ENCODE data around the gene PHACTR1. TPM values are rescaled to one million over a fixed set of nuclear protein-coding genes. Genes with fewer than 3 reads are reported as not detected.
"Not testable (repeated sequence)": the region's sequence is repeated elsewhere in the genome, so short reads cannot be mapped to it uniquely, and the experiment has no call there.

The PHACTR1 gene
- total RNA-seq, 1 donor from 2014 or later, result 8.4 TPM

DNA sequence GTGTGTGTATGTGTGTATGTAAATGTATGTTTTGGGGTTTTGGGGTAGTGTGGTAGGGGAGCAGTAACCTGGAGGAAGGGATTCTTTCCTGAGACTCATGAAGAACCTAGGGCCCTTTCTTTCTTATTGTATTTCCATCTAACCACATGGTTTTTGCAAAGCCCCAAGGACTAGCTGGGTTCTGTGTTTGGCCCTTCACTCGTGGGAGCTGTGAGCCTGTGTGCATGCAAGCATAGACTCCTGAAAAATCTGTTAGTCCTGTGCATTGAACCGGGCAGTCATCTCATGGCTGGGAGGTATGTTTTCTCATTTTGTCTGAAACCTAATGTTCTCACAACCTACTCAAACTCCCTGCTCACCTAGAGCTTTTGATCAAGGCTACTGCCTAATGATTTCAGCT is 219.1 kb downstream of the PHACTR1 start:
- no peak for TF ChIP-seq CTCF (IDR thresholded peaks at IDR 0.05)
- no peak overlapping the region for H3K27ac ChIP-seq
- DNase-seq (ENCODE audit: low spot score in 2 of 2), result no peak
- no peaks in the 10 kb centered on the region for H3K36me3 ChIP-seq
- no peak overlapping the region for H3K4me3 ChIP-seq
- no peaks in the 10 kb centered on the region for H3K4me1 ChIP-seq
- intact Hi-C loops (cut with DNase I), result no loop called here
- H3K9me3 ChIP-seq, result no peaks in the 10 kb centered on the region
- H3K27me3 ChIP-seq, result no peaks in the 10 kb centered on the region

DNA sequence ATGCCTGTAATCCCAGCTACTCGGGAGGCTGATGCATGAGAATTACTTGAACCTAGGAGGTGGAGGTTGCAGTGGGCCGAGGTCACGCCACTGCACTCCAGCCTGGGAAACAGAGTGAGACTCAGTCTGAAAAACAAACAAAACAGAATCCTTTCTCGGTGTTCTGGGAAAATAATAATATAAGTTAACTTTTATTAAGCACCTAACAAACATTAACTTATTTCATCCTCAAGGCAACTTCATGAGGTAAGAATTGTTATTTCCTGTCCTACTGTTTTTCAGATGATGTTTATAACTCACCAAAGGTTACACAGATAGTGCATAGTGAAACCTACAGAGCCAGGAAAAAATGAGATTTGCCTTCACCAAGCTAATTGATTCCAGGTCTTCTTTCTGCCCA is 221.4 kb downstream of the PHACTR1 start:
- intact Hi-C loops (cut with DNase I), result no loop called here
- DNase-seq (ENCODE audit: low spot score in 2 of 2), result no peak
- TF ChIP-seq CTCF (IDR thresholded peaks at IDR 0.05), result no peak
- Histone ChIP-seq H3K4me3 (no peak overlapping the region), H3K36me3 (no peaks in the 10 kb centered on the region), H3K4me1 (no peaks in the 10 kb centered on the region), H3K9me3 (no peaks in the 10 kb centered on the region), H3K27ac (no peak overlapping the region), H3K27me3 (no peaks in the 10 kb centered on the region)

GRCh38 chr6:12939314-12939713 is 222.7 kb downstream of the PHACTR1 start:
- Histone ChIP-seq H3K9me3 (no peaks in the 10 kb centered on the region), H3K4me3 (no peak overlapping the region), H3K36me3 (no peaks in the 10 kb centered on the region), H3K27me3 (no peaks in the 10 kb centered on the region), H3K27ac (no peak overlapping the region), H3K4me1 (no peaks in the 10 kb centered on the region)
- intact Hi-C loops (cut with DNase I), result no loop called here
- DNase-seq (ENCODE audit: low spot score in 2 of 2), result no peak
- TF ChIP-seq CTCF (IDR thresholded peaks at IDR 0.05), result no peak

- H3K36me3 ChIP-seq, result no peaks in the 10 kb centered on the region
- DNase-seq (ENCODE audit: low spot score in 2 of 2), result no peak
- TF ChIP-seq CTCF (IDR thresholded peaks at IDR 0.05), result no peak
- H3K9me3 ChIP-seq, result no peaks in the 10 kb centered on the region
- H3K27ac ChIP-seq, result no peak overlapping the region
- intact Hi-C loops (cut with DNase I), result no loop called here
- no peak overlapping the region for H3K4me3 ChIP-seq
- H3K27me3 ChIP-seq, result no peaks in the 10 kb centered on the region
- H3K4me1 ChIP-seq, result no peaks in the 10 kb centered on the region
These were observed 224.9 kb downstream of the PHACTR1 start for GRCh38 chr6:12941422-12941821.

DNA sequence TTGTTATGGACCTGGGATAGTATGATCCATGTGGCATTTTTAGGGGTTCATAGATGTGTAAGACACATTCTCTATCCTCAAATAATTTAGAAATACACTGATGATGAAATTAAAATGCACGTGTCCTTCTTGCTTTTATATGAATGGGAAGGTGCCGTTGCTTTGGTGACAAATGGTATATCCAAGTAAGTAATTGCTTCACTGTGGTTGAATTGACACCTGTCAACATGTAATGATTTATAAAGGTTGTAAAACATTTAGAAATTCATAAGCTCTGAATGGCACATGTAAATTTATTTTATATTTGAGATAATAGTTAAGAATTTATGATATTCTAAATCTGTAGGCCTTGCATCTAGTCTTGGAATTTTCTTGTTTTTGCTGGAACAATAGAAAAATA is 227.0 kb downstream of the PHACTR1 start:
- TF ChIP-seq CTCF (IDR thresholded peaks at IDR 0.05), result no peak
- Histone ChIP-seq H3K36me3 (no peaks in the 10 kb centered on the region), H3K4me3 (no peak overlapping the region), H3K9me3 (no peaks in the 10 kb centered on the region), H3K4me1 (no peaks in the 10 kb centered on the region), H3K27ac (no peak overlapping the region), H3K27me3 (no peaks in the 10 kb centered on the region)
- no peak for DNase-seq (ENCODE audit: low spot score in 2 of 2)
- intact Hi-C loops (cut with DNase I), result no loop called here

DNA sequence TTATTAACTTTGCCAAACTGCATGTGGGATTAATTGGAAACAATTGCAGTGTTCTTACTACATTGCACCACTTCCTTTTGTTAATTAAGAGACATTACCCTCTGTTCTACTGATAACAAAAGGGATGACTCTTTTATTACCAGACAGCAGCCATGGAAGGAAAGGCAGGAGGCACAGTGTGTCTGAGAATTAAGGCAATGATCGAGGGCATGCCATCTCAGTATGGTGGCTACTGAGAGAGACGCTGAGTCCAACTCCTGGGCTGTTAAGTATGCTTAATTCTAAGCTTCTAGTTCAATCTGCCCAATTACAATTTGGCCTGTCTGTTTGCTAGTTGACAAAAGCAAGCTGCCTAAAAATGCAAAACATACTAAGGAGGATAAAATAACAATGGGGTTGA is 227.4 kb downstream of the PHACTR1 start:
- Histone ChIP-seq H3K9me3 (no peaks in the 10 kb centered on the region), H3K27ac (no peak overlapping the region), H3K4me3 (no peak overlapping the region), H3K4me1 (no peaks in the 10 kb centered on the region), H3K27me3 (no peaks in the 10 kb centered on the region), H3K36me3 (no peaks in the 10 kb centered on the region)
- TF ChIP-seq CTCF (IDR thresholded peaks at IDR 0.05), result no peak
- intact Hi-C loops (cut with DNase I), result no loop called here
- DNase-seq (ENCODE audit: low spot score in 2 of 2), result no peak

- H3K27ac ChIP-seq; H3K9me3 ChIP-seq; intact Hi-C loops (cut with DNase I); H3K4me1 ChIP-seq; H3K4me3 ChIP-seq; DNase-seq (ENCODE audit: low spot score in 2 of 2); H3K27me3 ChIP-seq; H3K36me3 ChIP-seq: not testable (repeated sequence)
These were observed 228.0 kb downstream of the PHACTR1 start for GRCh38 chr6:12944528-12944927.

Data from ascending aorta (tissue), 2 donors.